HepG2 (cell line): ENCODE measurements around the gene CLPTM1L. TPM values are rescaled to one million over a fixed set of nuclear protein-coding genes. Genes with fewer than 3 reads are reported as not detected.
"Not testable (repeated sequence)": the region's sequence is repeated elsewhere in the genome, so short reads cannot be mapped to it uniquely, and the experiment has no call there.

Experiments used
- ATAC-seq: fragments of 200-7000 bp; cut with Tn5 transposase; 3 replicates; pipeline ENCODE4 v1.9.1; 2020; ENCODE audit warnings: mild to moderate bottlenecking, moderate library complexity
- BruUV-seq: library from RNA; stranded (reverse); fragments of 400-500 nt; replicated peaks from 2 replicates; lab custom pipeline; 2021; lab: Mats Ljungman, UMichigan
- CTCF ChIA-PET: fragments of 300-600 bp; formaldehyde crosslinking; extraction: SDS; loops from one replicate; lab custom pipeline; 2021; ENCODE audit warnings: low total read pairs, inconsistent platforms, low intra/inter-chr PET ratio; lab: Yijun Ruan, JAX
- POLR2A ChIA-PET: fragments of 350-600 bp; sonication (Branson Sonifier 250); formaldehyde crosslinking; loops from one replicate; lab custom pipeline; 2020; ENCODE audit warnings: antibody characterized with exemption, inconsistent platforms; lab: Yijun Ruan, JAX
- DNase-seq: peaks from one replicate; pipeline ENCODE4 v3.0.0-alpha.2; 2015; ENCODE audit warnings: low spot score
- FAIRE-seq: peaks from 3 replicates; lab custom pipeline; 2011; peaks lifted over from hg19 to GRCh38; lab: Jason Lieb, UNC
- H2AFZ ChIP-seq: one replicate; pipeline ENCODE4 v1.6.1; 2011; ENCODE audit warnings: low read length, inconsistent platforms
- H3K27ac ChIP-seq: fragments of 300-600 bp; 3 replicates; pipeline ENCODE4 v1.8.0; 2011; ENCODE audit warnings: mixed run types, mild to moderate bottlenecking, mixed read lengths, low read length, inconsistent platforms; ENCODE audit not compliant: insufficient read depth; ENCODE audit errors: extremely low read length
- H3K27me3 ChIP-seq, 2 experiments: fragments of 200-600 bp in 1 of 2; 2 replicates in 1 of 2; 3 replicates in 1 of 2; pipeline versions ENCODE4 v1.6.0 to v1.8.0; 2011; ENCODE audit warnings: low read length in 2 of 2, mild to moderate bottlenecking in 2 of 2, moderate library complexity in 2 of 2, inconsistent platforms in 1 of 2; ENCODE audit not compliant: insufficient read depth in 2 of 2, control insufficient read depth in 1 of 2
- H3K36me3 ChIP-seq, 2 experiments: fragments of 200-600 bp in 1 of 2; replicated peaks in 1 of 2; 2 replicates in 1 of 2; 3 replicates in 1 of 2; pipeline versions ENCODE4 v1.5.1 to v1.8.0; 2011; ENCODE audit warnings: low read length in 2 of 2, inconsistent platforms in 1 of 2; ENCODE audit not compliant: insufficient read depth in 2 of 2, control insufficient read depth in 1 of 2
- H3K4me1 ChIP-seq: 2 replicates; pipeline ENCODE4 v1.5.1; 2012; ENCODE audit warnings: low read length, inconsistent platforms; ENCODE audit not compliant: insufficient read depth
- H3K4me2 ChIP-seq: 2 replicates; pipeline ENCODE4 v1.6.0; 2011; ENCODE audit warnings: low read depth, low read length, inconsistent platforms
- H3K4me3 ChIP-seq, 3 experiments: fragments of 200-600 bp in 1 of 3; sonication (generic), shearing (Covaris generic) in 1 of 3; replicated peaks in 1 of 3; 2 replicates each; pipeline ENCODE4 v1.5.1; 2011 to 2016; ENCODE audit warnings: low read length in 3 of 3, inconsistent platforms in 2 of 3, low read depth in 2 of 3, mild to moderate bottlenecking in 2 of 3, control low read depth in 1 of 3, mixed read lengths in 1 of 3; ENCODE audit not compliant: insufficient read depth in 1 of 3
- H3K79me2 ChIP-seq: one replicate; pipeline ENCODE4 v1.6.1; 2011; ENCODE audit warnings: low read length, inconsistent platforms; ENCODE audit not compliant: insufficient read depth
- H3K9ac ChIP-seq: 2 replicates; pipeline ENCODE4 v1.6.0; 2011; ENCODE audit warnings: mild to moderate bottlenecking, low read depth, low read length, inconsistent platforms; ENCODE audit not compliant: insufficient read depth
- H3K9me3 ChIP-seq: 2 replicates; pipeline ENCODE4 v1.5.1; 2012; ENCODE audit warnings: mild to moderate bottlenecking, low read length
- H4K20me1 ChIP-seq: 2 replicates; pipeline ENCODE4 v1.6.0; 2011; ENCODE audit warnings: inconsistent platforms, mild to moderate bottlenecking, low read length, moderate library complexity; ENCODE audit not compliant: insufficient read depth
- MAFK ChIP-seq, 2 experiments: IDR thresholded peaks in 1 of 2; conservative IDR thresholded peaks in 1 of 2; 2 replicates each; pipeline ENCODE4 v1.6.1; 2011; ENCODE audit warnings: improper control_type of control experiment in 2 of 2, low read length in 2 of 2
- STAG1 ChIP-seq: sonication (generic); formaldehyde crosslinking; IDR thresholded peaks from 2 replicates; pipeline ENCODE4 v1.4.0; 2020; ENCODE audit warnings: missing genetic modification reagents
- ZNF232 ChIP-seq: sonication (generic); formaldehyde crosslinking; IDR thresholded peaks from 2 replicates; pipeline ENCODE4 v1.4.0; 2020; ENCODE audit warnings: missing genetic modification reagents, borderline replicate concordance
- ZSCAN12 ChIP-seq: sonication (generic); formaldehyde crosslinking; IDR thresholded peaks from 2 replicates; pipeline ENCODE4 v1.9.0; 2021; ENCODE audit warnings: mild to moderate bottlenecking, missing genetic modification reagents
- WGBS: methylation state at CpG from one replicate; pipeline ENCODE4 v1.1.6; 2017; ENCODE audit warnings: low lambda C conversion rate; 5-methylcytosine and 5-hydroxymethylcytosine counted together
- in situ Hi-C: cut with HindIII; loops from 2 replicates; pipeline ENCODE4 v1.10.0; 2017; ENCODE audit warnings: low pct_unique_long_range_greater_than_20kb; ENCODE audit not compliant: extremely low pct_ligation_motif_present
- intact Hi-C: fragments of 100-400 bp; cut with micrococcal nuclease; formaldehyde crosslinking; loops from one replicate; pipeline ENCODE4 v1.10.0; 2022; ENCODE audit not compliant: unreplicated experiment
- polyA plus RNA-seq, 8 experiments: library from polyadenylated mRNA; depleted of rRNA in 3 of 8; stranded (reverse) in 7 of 8; unstranded in 1 of 8; fragments of >200 nt; fragmentation: Illumina TruSeq in 4 of 8; extraction: Trizol in 4 of 8; gene quantifications; 2 replicates each; pipeline versions ENCODE4 v1.2.1 to v1.2.3, GENCODE V29; 2011 to 2016; ENCODE audit warnings: low read depth in 4 of 8, missing spikeins in 1 of 8, mixed read lengths in 1 of 8; ENCODE audit not compliant: insufficient read depth in 1 of 8
- total RNA-seq, 5 experiments: library from RNA; depleted of rRNA; stranded (reverse); fragments of >200 nt; fragmentation: Illumina TruSeq; extraction: Trizol; gene quantifications; 2 replicates each; pipeline ENCODE4 v1.2.3, GENCODE V29; 2016; ENCODE audit warnings: low read depth in 1 of 5

Gene CLPTM1L
- total and polyA plus RNA-seq, 2 of the 13 experiments (the other 11 are each of a cell fraction or from before 2014, with no cell fraction given), result 80.3 to 124 TPM

- H3K4me2 ChIP-seq, result no peak overlapping the region
- no peak overlapping the region for H3K4me3 ChIP-seq
- no peaks in the 10 kb centered on the region for H3K36me3 ChIP-seq
- DNase-seq (no peak), FAIRE-seq (no peak), ATAC-seq (no peak)
- H3K27ac ChIP-seq, result no peak overlapping the region
- BruUV-seq, result TSS peak; percentile 51
- no peaks in the 10 kb centered on the region for H4K20me1 ChIP-seq
- no peaks in the 10 kb centered on the region for H3K9me3 ChIP-seq
- intact Hi-C loops (no loop called here), in situ Hi-C loops (no loop called here)
- no peak overlapping the region for H2AFZ ChIP-seq
- ChIA-PET CTCF (no interaction called here), POLR2A (no interaction called here)
- WGBS, result 67% methylated on average over 5 of the region's 6 CpGs
- no peak overlapping the region for H3K9ac ChIP-seq
- TF ChIP-seq ZSCAN12 (no peak), STAG1 (CRISPR knock-in tag) (0 out of 2 replicates have a peak, but pooled peaks have one; percentile 4)
- peaks cover 5 to 17% of the 10 kb centered on the region in 2 experiments; a peak in 3 of 5 replicates for H3K27me3 ChIP-seq
- no peaks in the 10 kb centered on the region for H3K79me2 ChIP-seq
- H3K4me1 ChIP-seq, result peaks cover 18% of the 10 kb centered on the region
These were observed 52.8 kb downstream of the CLPTM1L start for GRCh38 chr5:1292139-1292538.

DNA sequence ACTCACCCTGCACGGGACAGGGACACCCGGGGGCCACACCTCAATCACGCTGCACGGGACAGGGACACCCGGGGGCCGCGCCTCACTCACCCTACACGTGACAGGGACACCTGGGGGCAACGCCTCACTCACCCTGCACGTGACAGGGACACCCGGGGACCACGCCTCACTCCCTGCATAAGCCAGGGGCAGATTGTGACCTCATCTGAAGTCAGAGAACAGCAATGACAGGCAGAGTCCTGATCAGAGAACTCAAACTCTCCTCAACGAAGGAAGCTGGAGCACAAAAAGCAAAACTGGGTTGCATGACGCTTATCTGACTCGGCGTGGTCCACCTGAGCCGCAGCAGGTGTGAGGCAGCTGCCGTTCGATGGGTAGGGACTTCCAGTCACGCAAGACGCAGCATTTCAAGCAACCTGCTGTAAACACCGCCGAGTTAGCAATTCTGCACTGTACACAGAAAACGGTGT is 53.3 kb downstream of the CLPTM1L start:
- WGBS, result 54% methylated on average over 19 of the region's 24 CpGs
- TF ChIP-seq MAFK (conservative IDR thresholded peaks at IDR 0.05 in 1 of 2, IDR thresholded peaks at IDR 0.05 in 1 of 2; ENCODE audit: low read length in 2 of 2) (0 out of 4 replicates have a peak, but pooled peaks have one; percentile 11 to 36), ZNF232 (no peak)
- intact Hi-C loops (no loop called here), in situ Hi-C loops (no loop called here)
- no peak overlapping the region for H3K9ac ChIP-seq
- POLR2A ChIA-PET, result no interaction called here
- BruUV-seq, result no TSS peak
- no peak overlapping the region for H3K27ac ChIP-seq
- H4K20me1 ChIP-seq, result no peaks in the 10 kb centered on the region
- H3K9me3 ChIP-seq, result no peaks in the 10 kb centered on the region
- no peaks in the 10 kb centered on the region for H3K79me2 ChIP-seq
- FAIRE-seq (no peak), ATAC-seq (no peak), DNase-seq (no peak)
- peaks cover 4 to 15% of the 10 kb centered on the region in 2 experiments; a peak in 3 of 5 replicates for H3K27me3 ChIP-seq
- no peak overlapping the region for H3K4me2 ChIP-seq
- H3K4me1 ChIP-seq, result peaks cover 15% of the 10 kb centered on the region
- CTCF ChIA-PET, result no interaction called here
- H3K4me3 ChIP-seq, result no peak overlapping the region
- H3K36me3 ChIP-seq, result no peaks in the 10 kb centered on the region
- no peak overlapping the region for H2AFZ ChIP-seq

GRCh38 chr5:1290956-1291355 is 53.9 kb downstream of the CLPTM1L start:
- H3K27ac ChIP-seq, H3K27me3 ChIP-seq, H3K9me3 ChIP-seq, H3K4me3 ChIP-seq, H3K9ac ChIP-seq, FAIRE-seq, H3K79me2 ChIP-seq, H4K20me1 ChIP-seq, POLR2A ChIA-PET, in situ Hi-C loops, DNase-seq, CTCF ChIA-PET, H2AFZ ChIP-seq, ATAC-seq, H3K36me3 ChIP-seq, H3K4me2 ChIP-seq, BruUV-seq, H3K4me1 ChIP-seq, intact Hi-C loops: not testable (repeated sequence)
- WGBS, result 100% methylated on average over 1 of the region's 24 CpGs

GRCh38 chr5:1289559-1289958 is 55.3 kb downstream of the CLPTM1L start:
- DNase-seq, H3K36me3 ChIP-seq, H3K79me2 ChIP-seq, BruUV-seq, H3K9ac ChIP-seq, H3K27me3 ChIP-seq, H3K4me2 ChIP-seq, H2AFZ ChIP-seq, POLR2A ChIA-PET, ATAC-seq, CTCF ChIA-PET, H3K9me3 ChIP-seq, in situ Hi-C loops, H4K20me1 ChIP-seq, intact Hi-C loops, FAIRE-seq, H3K27ac ChIP-seq, H3K4me1 ChIP-seq, H3K4me3 ChIP-seq: not testable (repeated sequence)
- no CpG with 5 or more reads among the region's 32 CpGs for whole genome bisulfite sequencing
